LNCaP clone FGC (cell line): Measurements from ENCODE around the gene ATG9A.

Experiments
- DNase-seq: peaks from one replicate; pipeline ENCODE4 v3.0.0-alpha.2; 2011; ENCODE audit warnings: low read depth
- H3K4me3 ChIP-seq: 2 replicates; pipeline ENCODE4 v1.5.1; 2011; ENCODE audit warnings: mild to moderate bottlenecking, low read depth, low read length, control low read depth
- TF ChIP-seq, protein P1 (sequence below): IDR thresholded peaks from 2 replicates; pipeline ENCODE4 v1.5.1; 2012; ENCODE audit warnings: mild to moderate bottlenecking; ENCODE audit not compliant: control insufficient read depth, insufficient read depth; ENCODE audit errors: extremely low read depth

Gene ATG9A

DNA sequence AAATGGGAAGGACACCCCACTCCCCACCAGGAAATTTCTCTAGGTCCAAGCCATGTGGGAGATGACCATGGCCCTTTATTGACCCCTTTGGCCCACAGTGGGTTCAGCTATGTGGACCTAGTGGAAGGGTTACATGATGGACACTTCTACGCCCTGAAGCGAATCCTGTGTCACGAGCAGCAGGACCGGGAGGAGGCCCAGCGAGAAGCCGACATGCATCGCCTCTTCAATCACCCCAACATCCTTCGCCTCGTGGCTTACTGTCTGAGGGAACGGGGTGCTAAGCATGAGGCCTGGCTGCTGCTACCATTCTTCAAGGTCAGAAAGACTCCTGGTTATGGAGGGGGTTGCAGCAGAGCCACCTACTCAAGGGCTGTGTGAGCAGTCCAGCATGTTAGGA lies 17.1 kb upstream of the ATG9A start:
- TF ChIP-seq, protein P1, sequence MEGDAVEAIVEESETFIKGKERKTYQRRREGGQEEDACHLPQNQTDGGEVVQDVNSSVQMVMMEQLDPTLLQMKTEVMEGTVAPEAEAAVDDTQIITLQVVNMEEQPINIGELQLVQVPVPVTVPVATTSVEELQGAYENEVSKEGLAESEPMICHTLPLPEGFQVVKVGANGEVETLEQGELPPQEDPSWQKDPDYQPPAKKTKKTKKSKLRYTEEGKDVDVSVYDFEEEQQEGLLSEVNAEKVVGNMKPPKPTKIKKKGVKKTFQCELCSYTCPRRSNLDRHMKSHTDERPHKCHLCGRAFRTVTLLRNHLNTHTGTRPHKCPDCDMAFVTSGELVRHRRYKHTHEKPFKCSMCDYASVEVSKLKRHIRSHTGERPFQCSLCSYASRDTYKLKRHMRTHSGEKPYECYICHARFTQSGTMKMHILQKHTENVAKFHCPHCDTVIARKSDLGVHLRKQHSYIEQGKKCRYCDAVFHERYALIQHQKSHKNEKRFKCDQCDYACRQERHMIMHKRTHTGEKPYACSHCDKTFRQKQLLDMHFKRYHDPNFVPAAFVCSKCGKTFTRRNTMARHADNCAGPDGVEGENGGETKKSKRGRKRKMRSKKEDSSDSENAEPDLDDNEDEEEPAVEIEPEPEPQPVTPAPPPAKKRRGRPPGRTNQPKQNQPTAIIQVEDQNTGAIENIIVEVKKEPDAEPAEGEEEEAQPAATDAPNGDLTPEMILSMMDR, result no peak
- peak overlapping the region; percentile 92 for H3K4me3 ChIP-seq

DNA sequence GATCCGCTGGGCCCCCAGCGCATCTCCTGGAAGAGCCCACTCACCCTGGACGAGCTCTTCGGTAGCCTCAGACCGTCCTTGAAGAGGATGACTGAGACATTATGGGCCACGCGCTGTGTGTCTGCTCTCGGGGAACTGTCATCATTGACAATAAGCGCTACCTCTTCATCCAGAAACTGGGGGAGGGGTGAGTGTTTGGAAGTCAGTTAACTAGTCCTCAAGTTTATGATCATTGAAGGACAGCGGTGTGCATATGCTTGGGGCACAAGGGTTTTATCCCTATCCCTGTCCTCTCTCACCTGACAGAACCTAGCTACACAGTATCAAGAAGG lies 16.4 kb upstream of the ATG9A start:
- TF ChIP-seq, protein P1, result no peak
- DNase-seq, result no peak
- H3K4me3 ChIP-seq, result peak overlapping the region; percentile 92

More for the DNA sequence above, 17.1 kb upstream of the ATG9A start:
- no peak for DNase-seq

DNA sequence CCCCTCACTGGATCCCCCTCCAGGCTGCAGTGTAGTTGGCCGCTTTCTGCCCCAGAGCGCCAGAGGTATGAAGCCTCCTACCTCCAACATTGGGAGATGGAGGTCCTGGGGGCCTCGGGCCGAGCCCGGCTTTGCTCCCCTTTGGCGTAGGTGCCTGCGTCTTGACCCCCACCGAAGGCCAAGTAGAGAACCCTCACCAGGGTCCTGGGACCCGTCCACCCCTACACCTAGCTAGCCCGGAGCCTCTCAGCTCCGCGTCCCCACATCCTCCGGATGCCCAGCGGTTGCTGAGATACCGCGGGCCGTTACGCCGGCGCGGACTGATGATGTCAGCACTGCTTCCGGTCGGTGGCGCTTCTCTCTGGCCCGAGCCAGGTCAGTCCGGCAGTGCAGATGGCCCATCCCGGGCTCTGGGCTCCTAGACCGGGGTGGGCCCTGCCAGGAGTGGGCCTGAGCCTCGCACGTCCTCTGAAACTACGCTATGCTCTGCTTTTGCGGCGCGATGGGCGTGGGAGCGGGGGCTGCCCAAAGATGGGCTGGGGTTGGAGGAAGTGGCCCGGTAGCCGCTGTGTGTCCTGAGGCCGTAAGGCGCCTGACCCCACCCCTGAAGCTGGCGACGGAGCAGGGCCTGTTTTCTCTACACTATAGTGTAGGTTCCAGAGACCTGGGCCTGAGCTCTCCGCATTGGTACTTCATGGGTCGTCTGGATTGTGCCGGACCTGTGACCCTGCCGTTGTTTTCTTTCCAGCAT lies 15.9 kb upstream of the ATG9A start, which contains the start of the genes GLB1L and STK16:
Gene GLB1L, minus strand, starts transcription at position 297 of the 751 bp plus-strand sequence. CDS start 1,871 bp downstream, outside the sequence.
Gene STK16, plus strand, starts transcription at position 332 of the 751 bp plus-strand sequence. CDS start 521 bp downstream, outside the sequence.
- TF ChIP-seq, protein P1, result no peak

DNA sequence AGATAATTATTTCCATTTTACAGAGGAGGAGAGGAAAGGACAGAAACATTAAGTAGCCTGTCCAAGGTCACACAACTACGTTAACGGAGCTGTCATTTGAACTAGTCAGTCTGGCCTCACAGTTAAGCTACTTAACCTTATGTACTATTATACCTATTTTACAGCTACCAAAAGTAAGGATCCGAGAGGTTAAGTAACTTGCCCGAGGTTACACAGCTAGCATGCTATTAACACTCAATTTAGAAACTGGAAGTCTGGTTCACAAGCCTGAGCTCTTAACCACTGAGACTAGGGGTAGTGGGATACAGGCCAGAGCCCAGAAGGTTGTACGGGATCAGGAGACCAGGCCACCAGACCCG lies 15.3 kb upstream of the ATG9A start:
- TF ChIP-seq, protein P1, result no peak
- H3K4me3 ChIP-seq, result peak overlapping the region; percentile 92
- DNase-seq, result no peak

More for the DNA sequence above, 15.9 kb upstream of the ATG9A start, which contains the start of the genes GLB1L and STK16:
- peak within 1 kb of the TSS; percentile 92 for H3K4me3 ChIP-seq
- DNase-seq, result peak; percentile 66

DNA sequence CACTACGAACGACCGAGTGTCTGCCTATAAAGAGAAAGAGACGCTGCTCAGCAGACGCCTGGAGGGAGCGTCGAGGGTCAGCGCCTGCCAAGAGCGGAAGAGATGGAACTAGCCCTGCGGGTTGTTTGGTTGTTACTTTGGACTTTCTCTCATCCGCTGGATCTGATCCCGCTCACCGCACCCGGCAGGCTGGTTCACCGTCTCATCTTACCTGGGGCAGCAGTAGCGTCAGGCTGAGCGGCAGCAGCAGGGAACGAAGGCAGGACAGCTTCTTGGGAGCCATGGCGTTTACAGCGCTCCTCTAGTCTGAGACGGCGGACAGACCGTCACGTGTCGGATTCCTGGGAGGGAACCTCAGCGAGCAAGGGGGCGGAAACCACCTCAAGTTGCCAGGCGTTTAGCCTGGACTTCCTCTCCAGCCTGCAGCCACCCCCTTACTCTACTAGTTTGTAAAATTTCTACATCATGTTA lies 13.9 kb upstream of the ATG9A start:
- H3K4me3 ChIP-seq, result no peak overlapping the region
- DNase-seq, result no peak
- TF ChIP-seq, protein P1, result no peak

DNA sequence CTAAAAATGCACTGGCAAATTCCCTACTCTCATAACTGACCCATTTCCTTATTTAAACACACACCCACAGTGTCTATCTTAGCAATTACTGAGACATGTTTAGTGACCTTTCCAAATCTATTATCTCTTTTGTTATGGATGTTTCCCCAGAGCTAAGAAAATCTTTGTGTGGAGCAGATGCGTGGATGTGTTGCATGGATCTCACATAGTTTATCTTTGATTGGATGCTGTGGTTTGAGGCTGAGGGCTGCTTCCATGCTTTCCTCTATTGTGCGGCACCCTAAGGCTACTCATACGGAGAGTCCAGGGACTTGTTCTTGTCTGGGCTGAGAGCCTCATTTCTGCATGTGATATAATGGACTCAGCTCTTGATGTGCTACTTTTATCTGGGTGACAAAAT lies 4.9 kb upstream of the ATG9A start:
- no peak overlapping the region for H3K4me3 ChIP-seq
- no peak for DNase-seq
- TF ChIP-seq, protein P1, result no peak
